HG02970 (cell line): ENCODE results near the gene FLT1.

Experiments used
- ATAC-seq: cut with Tn5 transposase; IDR thresholded peaks from one replicate; pipeline ENCODE4 v1.9.1; 2021; ENCODE audit warnings: mild to moderate bottlenecking, moderate library complexity, moderate number of reproducible peaks; ENCODE audit not compliant: unreplicated experiment, low FRiP score

The FLT1 gene

DNA sequence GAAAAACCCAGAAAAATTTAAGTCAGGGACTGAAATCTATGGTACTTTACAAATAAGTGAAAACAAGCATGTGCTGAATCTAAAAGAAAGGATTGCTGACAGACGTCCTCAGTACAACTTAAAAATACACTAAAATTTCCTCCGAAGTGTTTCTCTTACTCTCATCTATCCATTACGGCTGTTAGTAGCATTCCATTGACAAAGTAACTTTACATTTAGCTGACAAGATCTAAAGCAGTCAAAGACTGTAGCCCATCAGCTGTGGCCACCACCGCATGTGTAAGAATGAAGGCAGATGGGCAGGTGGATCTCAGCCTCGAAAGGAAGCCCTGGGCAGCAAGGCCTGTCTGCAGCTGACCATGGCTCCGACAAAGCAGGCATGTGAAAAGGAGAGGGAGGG lies 59.0 kb downstream of the FLT1 start:
- no peak for ATAC-seq

GRCh38 chr13:28434926-28435325 lies 60.0 kb downstream of the FLT1 start:
- ATAC-seq: no peak

DNA sequence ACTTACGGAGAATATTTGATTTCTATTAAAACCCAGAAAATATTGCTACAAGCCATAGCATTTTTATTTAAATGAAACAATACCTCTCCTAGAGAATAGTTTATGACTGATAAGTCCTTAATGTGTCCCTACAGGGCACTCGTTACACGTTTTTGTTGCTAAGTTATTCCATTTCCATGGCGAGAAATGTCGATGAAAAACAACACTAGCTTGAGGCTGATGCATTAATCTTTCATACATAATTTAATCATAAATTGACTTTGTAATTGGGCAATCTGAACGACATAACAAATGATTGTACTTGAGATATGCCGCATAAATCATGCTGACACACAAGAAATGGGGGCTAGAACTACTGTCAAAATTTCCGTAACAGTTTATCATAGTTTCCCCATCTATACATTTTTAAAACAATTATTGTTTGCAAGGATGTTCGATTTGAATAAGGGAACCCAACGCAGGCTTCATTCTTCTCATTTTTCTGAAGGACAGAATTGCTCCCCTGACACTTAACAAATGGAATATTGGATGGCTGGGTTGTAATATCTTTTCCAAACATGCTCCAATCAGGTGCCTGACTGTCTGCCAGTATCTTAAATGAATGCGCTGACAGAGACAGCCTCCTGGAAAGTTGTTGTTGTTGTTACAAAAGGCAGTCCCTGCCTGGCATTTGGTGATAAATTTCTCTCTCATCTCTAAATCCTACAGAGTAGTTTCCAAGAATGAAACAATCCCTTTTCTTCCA lies 61.9 kb downstream of the FLT1 start:
- ATAC-seq: no peak

DNA sequence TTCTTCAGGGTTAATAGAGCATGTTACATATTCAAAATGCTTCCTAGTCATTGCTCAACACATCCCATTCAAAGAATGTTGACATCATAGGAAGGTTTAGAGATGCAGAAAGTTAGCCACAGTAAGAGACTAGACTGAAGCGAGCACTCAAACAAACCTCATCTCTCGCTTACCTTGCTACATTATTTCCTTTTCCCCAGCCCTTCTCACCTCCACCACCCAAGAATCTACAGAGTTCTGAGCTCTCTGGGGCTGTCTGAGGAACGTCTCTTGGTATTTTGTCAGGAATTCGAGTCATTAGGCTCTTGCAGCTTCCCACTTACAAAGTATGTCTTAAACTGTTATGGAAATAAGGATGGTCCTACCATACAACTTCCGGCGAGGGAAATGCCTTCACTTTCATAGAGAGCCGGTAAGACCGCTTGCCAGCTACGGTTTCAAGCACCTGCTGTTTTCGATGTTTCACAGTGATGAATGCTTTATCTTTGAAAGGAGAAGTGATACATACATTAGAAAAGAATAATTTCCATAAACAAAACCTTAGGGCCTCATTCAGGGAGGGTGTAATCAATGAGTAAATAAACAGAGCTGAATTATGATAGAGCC lies 65.1 kb downstream of the FLT1 start:
- peak; percentile 78 for ATAC-seq

GRCh38 chr13:28429096-28429495 lies 65.8 kb downstream of the FLT1 start:
- no peak for ATAC-seq

- no peak for ATAC-seq
Measured at GRCh38 chr13:28426381-28426780, 68.5 kb downstream of the FLT1 start.

DNA sequence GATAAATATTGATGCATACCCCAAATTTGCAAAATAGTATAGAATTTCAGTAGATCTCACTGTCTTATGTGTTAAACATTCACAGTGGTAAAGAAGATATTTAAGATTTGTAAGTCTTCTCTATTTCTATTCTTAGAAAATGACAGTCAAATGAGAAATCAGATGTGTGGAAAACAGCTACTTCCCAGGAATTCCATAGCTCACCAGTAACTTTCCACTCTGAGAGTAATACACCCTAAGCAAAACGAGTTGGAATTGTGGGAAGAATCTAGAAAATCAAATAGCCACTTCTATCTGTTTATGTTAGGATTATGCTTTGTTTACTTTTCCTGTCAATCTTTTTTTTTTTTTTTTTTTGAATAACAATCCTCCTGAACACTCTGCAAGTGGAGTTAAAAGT lies 69.1 kb downstream of the FLT1 start:
- no peak for ATAC-seq

GRCh38 chr13:28424541-28424940 lies 70.4 kb downstream of the FLT1 start:
- ATAC-seq: no peak

- ATAC-seq: no peak
Measured at GRCh38 chr13:28423010-28423409, 71.9 kb downstream of the FLT1 start.

GRCh38 chr13:28421676-28422410 lies 73.1 kb downstream of the FLT1 start:
- ATAC-seq: no peak

- no peak for ATAC-seq
Measured at GRCh38 chr13:28420704-28421103, 74.2 kb downstream of the FLT1 start.

- ATAC-seq: no peak
Measured at GRCh38 chr13:28415994-28416421, 78.9 kb downstream of the FLT1 start.

DNA sequence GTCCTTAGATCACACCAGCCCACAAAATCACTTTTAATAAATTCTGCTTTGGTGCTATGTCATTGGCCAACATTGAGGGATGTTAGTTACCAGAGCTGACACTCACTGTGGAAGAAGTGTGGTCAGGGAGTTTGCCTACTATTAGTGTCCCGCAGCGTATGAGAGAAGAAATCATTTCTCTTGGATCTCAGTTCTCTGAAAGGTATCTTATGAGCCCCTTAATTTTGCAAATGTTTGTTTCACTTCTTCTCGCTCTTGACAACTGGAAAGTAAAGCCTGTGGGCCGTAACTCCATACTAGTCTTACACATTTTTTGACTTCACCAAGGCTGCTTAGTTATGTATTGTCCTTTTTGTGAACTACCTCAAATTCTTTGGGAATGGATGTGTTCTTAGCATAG lies 80.9 kb downstream of the FLT1 start:
- ATAC-seq: no peak

GRCh38 chr13:28412981-28413380 lies 81.9 kb downstream of the FLT1 start:
- no peak for ATAC-seq

DNA sequence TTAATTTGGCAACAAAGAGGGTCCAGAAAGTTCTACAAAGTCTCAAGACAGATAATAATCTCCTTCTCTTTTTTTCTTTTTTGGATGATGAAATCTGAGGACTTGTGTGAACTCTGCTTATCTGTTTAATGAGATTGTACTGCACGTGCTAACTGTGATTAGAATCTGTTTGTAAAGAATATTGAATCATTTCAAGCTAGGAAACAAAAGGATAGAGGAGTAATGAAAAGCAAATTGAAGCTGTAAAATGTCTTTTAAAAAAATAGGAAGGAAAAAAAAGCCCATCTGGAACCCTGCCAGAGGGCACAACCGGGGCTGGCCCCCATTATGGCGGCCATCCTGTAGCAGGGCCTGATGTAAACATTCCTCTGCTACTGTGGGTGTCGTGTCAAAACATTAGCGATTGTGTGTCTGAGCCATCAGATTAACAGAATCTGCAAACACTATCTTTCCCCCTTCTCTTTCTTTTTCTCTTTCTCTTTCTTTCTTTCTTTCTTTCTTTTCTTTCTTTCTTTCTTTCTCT lies 83.0 kb downstream of the FLT1 start:
- no peak for ATAC-seq

DNA sequence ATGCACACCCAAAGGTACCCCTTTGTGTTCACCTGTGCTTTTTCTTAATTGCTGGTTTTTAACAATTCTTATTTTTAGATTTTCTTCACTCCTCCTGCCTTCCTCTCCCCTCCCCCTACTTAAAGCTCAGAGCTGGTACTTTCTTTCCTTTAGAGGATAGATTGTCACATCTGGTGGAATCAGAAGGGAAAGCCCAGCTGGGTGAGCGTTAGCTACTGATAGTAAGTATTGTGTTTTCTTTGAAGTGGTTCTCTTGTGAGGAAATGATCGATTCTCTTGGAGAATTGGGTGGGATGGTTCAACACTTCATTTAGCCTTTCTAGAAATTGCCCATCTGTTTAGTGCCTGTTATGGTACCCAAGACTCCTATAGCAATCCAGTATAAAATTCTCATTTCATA lies 84.8 kb downstream of the FLT1 start:
- no peak for ATAC-seq

DNA sequence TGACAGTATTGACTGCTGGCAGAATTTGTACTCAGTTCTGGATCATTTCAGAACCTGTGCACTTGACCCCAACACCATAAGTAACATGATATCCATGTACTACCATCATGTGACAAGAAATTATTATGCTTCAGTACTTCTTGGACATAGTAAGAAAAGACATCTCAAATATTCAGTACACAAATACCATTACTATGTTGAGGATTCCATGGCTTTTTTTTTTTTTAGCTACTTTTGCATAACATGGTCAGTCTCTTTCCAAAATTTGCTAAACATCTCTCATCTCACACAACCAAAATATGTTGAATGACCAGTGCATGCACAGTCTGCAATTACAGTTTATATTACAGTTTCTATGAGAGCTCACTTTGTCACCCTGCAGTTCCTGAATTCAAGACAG lies 85.3 kb downstream of the FLT1 start:
- no peak for ATAC-seq

DNA sequence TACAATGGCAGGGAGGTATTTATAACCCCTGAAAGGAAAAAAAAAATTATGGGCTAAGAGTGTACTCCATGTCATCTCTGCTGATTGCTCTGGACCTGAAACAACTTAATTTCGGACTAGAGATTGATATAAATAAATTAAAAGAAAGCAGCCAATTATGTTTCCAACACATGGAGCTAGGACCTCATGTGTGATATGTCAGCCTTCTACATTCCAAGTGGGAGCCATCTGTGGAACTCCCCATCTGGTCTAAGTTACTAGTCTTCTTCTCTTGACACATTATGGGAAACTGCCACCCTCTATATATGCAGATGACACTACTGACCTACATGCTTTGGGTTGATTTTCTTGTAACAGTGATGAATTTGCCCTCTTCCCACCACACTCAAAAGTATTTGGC lies 86.1 kb downstream of the FLT1 start:
- ATAC-seq: no peak

DNA sequence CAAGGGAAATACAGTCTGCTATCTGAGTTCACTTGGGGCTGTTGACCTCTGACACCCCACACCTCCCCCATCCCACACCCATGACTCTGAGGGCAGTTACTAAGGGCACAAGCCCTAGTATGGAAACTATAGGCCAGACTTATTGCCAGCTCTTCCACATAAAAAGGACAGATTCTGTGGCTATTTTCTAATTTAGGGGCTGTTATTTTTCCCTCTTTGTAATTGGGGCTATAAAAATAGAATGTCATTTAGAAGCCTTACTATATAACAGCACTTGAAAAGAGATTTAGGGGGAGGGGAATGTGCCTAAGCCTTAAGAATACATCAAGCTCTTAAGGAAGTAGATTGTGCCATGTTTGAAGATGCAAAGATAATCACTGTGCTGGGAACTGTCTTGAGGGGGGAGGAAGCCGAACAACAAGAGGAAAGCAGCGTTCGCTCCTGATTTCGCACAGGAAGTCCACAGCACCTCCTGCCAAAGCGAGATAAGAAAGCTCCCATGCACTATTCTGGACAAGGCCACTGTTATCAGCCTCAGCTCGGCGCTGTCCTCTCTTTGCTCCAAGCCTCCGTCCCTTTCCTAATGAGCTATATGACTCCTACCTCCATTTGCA lies 86.6 kb downstream of the FLT1 start:
- ATAC-seq: no peak

GRCh38 chr13:28406733-28407266 lies 88.1 kb downstream of the FLT1 start:
- no peak for ATAC-seq

GRCh38 chr13:28402057-28402381 lies 92.9 kb downstream of the FLT1 start:
- ATAC-seq: no peak
